ENCODE results near the gene MAML2.

Gene MAML2

GRCh38 chr11:95993438-95994298 lies 349.3 kb downstream of the MAML2 start:
- no peak for DNase-seq

GRCh38 chr11:95991545-95991944 lies 351.4 kb downstream of the MAML2 start:
- peak; percentile 23 for DNase-seq

DNA sequence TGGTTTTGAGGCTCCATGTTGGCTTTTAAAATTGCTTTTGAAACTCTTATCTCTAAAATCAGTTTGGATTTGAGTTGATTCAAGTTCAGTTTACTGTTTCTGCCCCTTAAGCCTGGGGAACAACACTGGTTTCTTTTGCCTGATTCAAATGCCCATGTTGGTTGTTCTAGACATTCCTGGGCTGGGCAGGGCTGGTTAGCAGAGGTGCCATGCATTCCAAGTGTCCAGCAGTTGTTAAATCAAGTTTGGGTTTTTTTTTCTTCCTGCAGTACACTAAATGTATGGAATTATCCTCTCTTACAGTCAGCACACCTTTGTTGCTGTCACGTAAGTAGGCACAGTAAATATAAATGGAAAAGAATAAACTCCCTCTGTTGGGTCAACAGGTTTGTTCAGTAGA lies 351.9 kb downstream of the MAML2 start:
- DNase-seq, result peak; percentile 37

DNA sequence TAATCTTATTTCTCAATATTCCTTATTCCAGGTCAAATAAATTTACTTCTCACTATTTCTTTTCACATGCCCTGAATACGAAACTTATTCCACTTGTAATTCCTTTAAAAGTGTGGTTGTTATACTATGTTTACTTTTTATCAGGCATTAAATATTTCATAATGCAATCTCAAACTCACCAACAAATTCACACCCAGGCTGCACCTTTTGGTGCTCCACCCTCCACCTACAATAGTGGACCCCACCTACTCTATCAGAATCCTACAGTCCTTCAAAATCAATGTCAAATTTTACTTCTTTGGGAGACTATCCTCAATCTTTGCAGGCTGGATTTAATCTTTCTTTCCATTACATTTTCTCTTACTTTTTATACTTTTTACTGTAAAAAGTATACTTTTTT lies 353.2 kb downstream of the MAML2 start:
- no peak for DNase-seq

DNA sequence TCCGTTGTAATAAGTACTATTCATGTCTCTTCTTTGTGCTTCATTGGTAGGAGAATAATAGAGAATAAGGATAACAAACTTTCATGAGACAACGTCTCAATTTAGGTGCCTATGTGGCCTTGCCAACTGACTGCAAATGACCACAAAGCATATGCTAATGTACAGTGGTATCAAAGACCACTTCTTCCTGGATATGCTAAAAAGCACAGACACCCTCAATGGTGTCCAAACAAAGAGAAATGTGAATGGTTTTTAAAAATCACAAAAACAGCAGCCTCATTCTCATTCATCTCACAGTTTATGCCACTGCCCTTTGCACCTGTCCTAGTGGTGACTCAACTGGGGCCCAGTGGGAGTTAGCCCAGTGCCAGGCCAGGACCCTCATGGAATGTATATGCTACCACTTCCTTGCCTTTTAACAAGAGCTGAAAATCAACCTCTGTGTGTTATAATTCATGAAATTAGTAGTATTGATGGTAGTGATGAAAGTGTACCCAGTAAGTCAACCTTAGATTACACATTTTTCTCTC lies 353.9 kb downstream of the MAML2 start:
- no peak for DNase-seq

DNA sequence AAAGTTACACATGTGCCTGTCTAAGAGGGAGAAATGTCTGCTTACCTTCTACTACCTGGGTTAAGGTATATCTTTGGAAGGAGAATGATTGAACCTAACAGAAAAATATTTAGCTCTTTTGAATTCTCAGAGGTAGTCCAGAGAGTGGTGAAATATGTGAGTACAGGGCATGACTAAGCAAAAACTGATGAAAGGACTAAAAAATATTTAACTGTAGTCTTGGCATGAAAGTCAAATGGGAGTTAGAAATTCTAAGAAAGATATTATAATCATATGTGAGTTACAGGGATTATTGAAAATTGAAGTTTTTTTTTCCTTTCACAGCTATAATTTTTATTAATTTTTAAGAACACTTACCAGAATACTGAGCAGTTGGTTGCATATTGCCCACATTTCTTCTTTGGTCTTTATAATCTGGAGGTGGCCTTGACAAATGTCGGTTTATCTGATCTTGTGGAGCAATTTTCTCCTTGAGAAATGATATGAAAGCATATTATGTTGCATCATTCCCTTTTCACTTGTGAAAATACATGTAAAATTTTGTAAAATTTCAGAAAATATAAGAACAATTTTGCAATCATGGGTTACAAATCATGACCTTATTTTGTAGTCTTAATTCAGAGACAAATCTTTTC lies 357.7 kb downstream of the MAML2 start:
- DNase-seq, result peak; percentile 5

GRCh38 chr11:95984072-95984471 lies 358.9 kb downstream of the MAML2 start:
- no peak for DNase-seq

GRCh38 chr11:95977534-95978174 lies 365.3 kb downstream of the MAML2 start:
- DNase-seq, result peak; percentile 72

- DNase-seq, result no peak
Observed at GRCh38 chr11:95976550-95976949, 366.4 kb downstream of the MAML2 start.

DNA sequence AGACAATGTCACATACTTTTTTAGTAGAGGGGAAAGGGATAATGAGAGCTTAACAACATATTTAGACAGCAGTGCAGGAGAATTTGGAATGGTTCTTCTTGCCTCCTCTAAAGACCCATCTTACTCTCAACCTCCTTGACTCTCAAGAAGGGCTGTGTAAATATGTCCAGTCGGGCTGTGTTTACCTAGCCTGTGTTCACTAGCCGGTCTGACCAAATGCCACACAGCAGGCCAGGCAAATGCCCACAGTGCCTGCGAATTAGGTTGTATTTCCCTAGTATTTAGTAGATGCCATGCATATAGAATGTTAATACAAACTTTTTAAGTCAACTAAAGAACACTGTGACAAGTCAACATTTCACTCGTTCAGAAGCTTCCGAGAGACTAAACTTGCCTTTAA lies 367.7 kb downstream of the MAML2 start:
- no peak for DNase-seq

DNA sequence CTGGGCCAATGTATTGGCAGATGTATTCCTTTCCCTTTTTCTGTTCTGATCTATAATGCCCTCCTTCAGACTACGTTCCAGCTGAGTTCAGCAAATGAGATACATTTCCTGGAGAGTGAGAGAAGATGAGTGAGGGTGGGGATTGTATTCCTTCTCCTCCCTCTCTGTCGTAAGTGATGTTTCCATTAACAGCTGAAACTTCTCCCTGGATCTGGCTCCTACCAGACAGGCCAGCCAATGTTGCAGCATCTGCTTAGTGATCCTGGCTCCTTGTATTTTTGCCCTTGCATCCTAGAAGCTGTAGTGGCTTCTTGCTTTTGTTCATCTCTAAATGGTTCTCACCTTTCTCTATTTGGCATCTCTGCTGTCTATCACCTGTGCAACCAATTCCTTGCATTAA lies 370.9 kb downstream of the MAML2 start:
- no peak for DNase-seq

GRCh38 chr11:95968585-95968984 lies 374.4 kb downstream of the MAML2 start:
- peak; percentile 14 for DNase-seq

- DNase-seq, result no peak
Observed at GRCh38 chr11:95964281-95964680, 378.7 kb downstream of the MAML2 start.

- DNase-seq, result no peak
Observed at GRCh38 chr11:95961758-95962157, 381.2 kb downstream of the MAML2 start.

DNA sequence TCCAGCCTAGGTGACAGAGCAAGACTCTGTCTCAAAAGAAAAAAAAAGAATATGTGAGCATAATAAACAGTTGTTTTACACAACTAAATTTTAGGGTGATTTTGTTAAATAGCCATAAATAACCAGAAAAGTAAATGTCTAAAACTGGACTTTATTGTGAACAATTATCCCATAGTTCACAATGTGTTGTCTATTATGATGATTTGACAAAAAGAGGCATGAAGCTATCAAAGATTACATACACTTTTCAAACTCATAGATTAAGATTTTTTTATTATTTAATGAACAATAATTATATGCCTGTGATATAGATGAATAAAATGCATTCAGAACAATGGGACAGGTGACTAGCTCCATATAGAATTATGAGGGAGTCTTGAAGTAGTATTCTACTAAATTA lies 392.1 kb downstream of the MAML2 start:
- DNase-seq, result no peak

GRCh38 chr11:95948637-95949036 lies 394.4 kb downstream of the MAML2 start:
- DNase-seq, result no peak

GRCh38 chr11:95944623-95945022 lies 398.4 kb downstream of the MAML2 start:
- DNase-seq, result no peak

DNA sequence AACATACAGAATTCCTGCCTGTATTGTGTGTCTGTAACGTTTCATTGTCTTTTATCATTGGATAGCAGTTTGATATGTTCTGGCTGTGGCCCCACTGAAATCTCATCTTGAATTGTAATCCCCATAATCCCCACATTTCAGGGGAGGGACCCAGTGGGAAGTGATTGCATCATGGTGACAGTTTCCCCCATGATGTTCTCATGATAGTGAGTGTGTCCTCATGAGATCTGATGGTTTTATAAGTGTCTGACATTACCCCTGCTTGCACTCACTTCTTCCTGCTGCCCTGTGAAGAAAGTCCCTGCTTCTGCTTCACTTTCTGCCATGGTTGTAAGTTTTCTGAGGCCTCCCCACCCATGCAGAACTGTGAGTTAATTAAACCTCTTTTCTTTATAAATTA lies 399.4 kb downstream of the MAML2 start:
- DNase-seq, result no peak

DNA sequence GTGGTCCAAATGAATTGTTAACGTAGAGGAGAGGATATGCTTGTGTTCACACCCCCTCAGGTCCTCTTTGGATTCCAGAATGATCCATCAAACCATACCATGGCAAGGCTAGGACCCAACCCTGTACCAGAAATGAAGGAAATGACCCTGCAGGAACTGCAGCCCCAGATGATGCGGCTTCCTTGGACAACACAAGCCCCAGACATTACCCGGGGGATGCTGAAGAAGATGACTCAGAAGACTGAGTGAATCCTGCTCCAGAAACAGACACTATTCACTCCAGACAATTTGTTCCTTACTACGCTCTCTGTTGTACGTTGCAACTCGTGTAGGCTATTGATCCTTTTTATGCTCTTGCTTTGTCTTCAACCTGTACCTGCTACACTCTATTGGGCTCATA lies 403.9 kb downstream of the MAML2 start:
- peak; percentile 13 for DNase-seq

DNA sequence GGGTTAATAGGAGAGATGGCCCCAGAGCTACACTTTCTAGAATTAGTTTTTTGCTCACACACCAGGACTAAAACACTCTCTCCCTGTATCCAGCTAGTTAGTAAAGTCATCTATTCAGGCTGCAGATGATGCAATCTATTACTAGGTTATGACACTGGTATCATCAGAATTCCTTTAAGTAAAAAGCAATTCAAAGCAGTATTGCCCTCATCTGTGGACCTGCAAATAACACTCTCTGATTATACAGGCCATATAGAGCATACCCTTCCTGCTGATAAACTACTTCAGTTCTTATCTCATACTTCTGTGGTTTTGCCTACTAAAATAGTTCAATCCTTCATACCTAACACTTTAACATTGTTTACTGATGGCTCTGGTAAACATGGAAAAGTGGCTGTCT lies 405.6 kb downstream of the MAML2 start:
- peak; percentile 12 for DNase-seq

GRCh38 chr11:95933594-95933993 lies 409.4 kb downstream of the MAML2 start:
- DNase-seq, result no peak

DNA sequence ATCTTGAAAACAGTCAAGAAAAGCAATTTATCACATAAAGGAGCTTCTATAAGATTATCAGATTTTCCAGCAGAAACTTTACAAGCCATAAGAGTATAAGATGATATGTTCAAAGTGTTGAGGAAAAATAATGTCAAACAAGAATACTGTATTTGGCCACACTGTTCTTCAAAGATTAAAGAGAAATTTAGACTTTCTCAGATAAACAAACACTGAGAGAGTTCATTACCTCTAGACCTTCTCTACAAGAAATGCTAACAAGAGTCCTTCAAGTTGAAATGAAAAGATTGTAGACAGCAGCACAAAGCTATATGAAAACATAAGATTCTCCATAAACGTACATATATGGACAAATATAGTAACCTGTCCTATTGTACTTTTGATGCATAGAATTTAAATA lies 411.1 kb downstream of the MAML2 start:
- no peak for DNase-seq

DNA sequence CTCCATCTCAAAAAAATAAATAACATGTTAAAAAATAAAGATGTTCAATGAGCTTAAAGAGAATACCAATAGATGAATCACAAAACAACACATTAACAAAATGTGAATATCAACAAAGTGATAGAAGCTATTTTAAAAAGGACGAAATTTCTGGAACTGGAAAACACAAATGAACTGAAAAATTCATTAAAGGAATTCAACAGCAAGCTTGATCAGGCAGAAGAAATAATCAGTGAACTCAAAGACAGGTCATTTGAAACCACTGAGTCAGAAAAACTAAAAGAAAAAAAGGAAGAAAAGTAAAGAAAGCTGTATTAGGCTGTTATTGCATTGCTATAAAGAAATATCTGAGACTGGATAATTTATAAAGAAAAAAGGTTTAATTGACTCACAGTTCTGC lies 412.0 kb downstream of the MAML2 start:
- DNase-seq, result no peak

DNA sequence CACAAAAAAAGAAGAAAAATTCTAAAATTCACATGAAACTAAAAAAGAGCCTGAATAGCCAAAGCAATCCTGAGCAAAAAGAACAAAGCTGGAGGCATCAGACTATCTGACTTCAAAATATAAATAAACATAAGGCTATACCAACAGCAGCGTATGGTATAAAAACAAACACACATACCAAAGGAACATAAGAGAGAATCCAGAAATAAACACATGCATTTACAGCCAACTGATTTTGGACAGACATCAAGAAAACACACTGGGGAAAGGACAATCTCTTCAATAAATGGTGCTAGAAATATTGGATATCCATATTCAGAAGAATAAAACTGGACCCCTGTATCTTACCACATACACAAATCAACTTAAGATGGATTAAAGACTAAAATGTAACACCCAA lies 416.3 kb downstream of the MAML2 start:
- DNase-seq, result no peak
